Endodermal cell (in vitro differentiated cells): Measurements from ENCODE around the gene SULT1A1. TPM values are rescaled to one million over a fixed set of nuclear protein-coding genes. Genes with fewer than 3 reads are reported as not detected.

Source experiments
- DNase-seq: peaks from one replicate; pipeline ENCODE4 v3.0.0-alpha.2; 2017
- H3K27ac ChIP-seq: 2 replicates; pipeline ENCODE4 v1.5.1; 2013; ENCODE audit warnings: mild to moderate bottlenecking, low read depth, low read length, moderate library complexity
- H3K27me3 ChIP-seq: 2 replicates; pipeline ENCODE4 v1.6.1; 2013; ENCODE audit warnings: mild to moderate bottlenecking, low read length, moderate library complexity; ENCODE audit not compliant: insufficient read depth, control insufficient read depth, poor library complexity, severe bottlenecking
- H3K36me3 ChIP-seq: 2 replicates; pipeline ENCODE4 v1.7.0; 2013; ENCODE audit warnings: mild to moderate bottlenecking, low read length, moderate library complexity; ENCODE audit not compliant: control insufficient read depth, insufficient read depth
- H3K4me1 ChIP-seq: one replicate; pipeline ENCODE4 v1.7.0; 2013; ENCODE audit warnings: low read length; ENCODE audit not compliant: control insufficient read depth, insufficient read depth
- H3K4me3 ChIP-seq: 2 replicates; pipeline ENCODE4 v1.5.1; 2013; ENCODE audit warnings: mild to moderate bottlenecking, low read length, moderate library complexity
- H3K9ac ChIP-seq: 2 replicates; pipeline ENCODE4 v1.6.1; 2013; ENCODE audit warnings: mild to moderate bottlenecking, low read length, moderate library complexity; ENCODE audit not compliant: poor library complexity, severe bottlenecking; ENCODE audit errors: extremely low read depth
- H3K9me3 ChIP-seq: 2 replicates; pipeline ENCODE4 v1.6.1; 2013; ENCODE audit warnings: mild to moderate bottlenecking, low read length, moderate library complexity; ENCODE audit not compliant: control insufficient read depth
- H3K27ac Mint-ChIP-seq: 2 replicates; pipeline ENCODE4 v1.8.0; 2020; ENCODE audit warnings: mixed read lengths
- H3K27me3 Mint-ChIP-seq: 2 replicates; pipeline ENCODE4 v1.8.0; 2021; ENCODE audit warnings: mild to moderate bottlenecking, mixed read lengths; ENCODE audit not compliant: insufficient read depth
- H3K36me3 Mint-ChIP-seq: 2 replicates; pipeline ENCODE4 v1.8.0; 2020; ENCODE audit warnings: low read depth, mixed read lengths
- H3K4me1 Mint-ChIP-seq: 2 replicates; pipeline ENCODE4 v1.8.0; 2020; ENCODE audit warnings: mixed read lengths
- H3K4me3 Mint-ChIP-seq: 2 replicates; pipeline ENCODE4 v1.8.0; 2020; ENCODE audit warnings: mild to moderate bottlenecking, moderate library complexity, mixed read lengths
- H3K9me3 Mint-ChIP-seq: 2 replicates; pipeline ENCODE4 v1.8.0; 2020; ENCODE audit warnings: mild to moderate bottlenecking, mixed read lengths
- WGBS, 2 experiments: methylation state at CpG; one replicate each; pipeline versions ENCODE4 v1.1.5 to v1.1.7; 2013; ENCODE audit warnings: missing lambda C conversion rate in 2 of 2, mixed read lengths in 1 of 2; ENCODE audit not compliant: insufficient coverage in 1 of 2, insufficient read length in 1 of 2; 5-methylcytosine and 5-hydroxymethylcytosine counted together
- total RNA-seq, 2 donors: library from RNA; stranded (reverse); fragmentation: NEBNext Ultra II Directional in 1 of 2; extraction: Animal tissue kit (Norgen Biotek cat#: 25700) in 1 of 2; gene quantifications; 2 replicates in 1 of 2; 3 replicates in 1 of 2; pipeline ENCODE4 v1.2.1, GENCODE V29; 2021
- TF ChIP-seq, protein P1 (sequence below): fragments of 200-600 bp; sonication (generic); conservative IDR thresholded peaks from 2 replicates; pipeline ENCODE4 v1.5.0; 2021; ENCODE audit warnings: antibody characterized with exemption, mild to moderate bottlenecking

The SULT1A1 gene
- total RNA-seq, 2 donors from 2014 or later = 4.3 to 7.2 TPM

DNA sequence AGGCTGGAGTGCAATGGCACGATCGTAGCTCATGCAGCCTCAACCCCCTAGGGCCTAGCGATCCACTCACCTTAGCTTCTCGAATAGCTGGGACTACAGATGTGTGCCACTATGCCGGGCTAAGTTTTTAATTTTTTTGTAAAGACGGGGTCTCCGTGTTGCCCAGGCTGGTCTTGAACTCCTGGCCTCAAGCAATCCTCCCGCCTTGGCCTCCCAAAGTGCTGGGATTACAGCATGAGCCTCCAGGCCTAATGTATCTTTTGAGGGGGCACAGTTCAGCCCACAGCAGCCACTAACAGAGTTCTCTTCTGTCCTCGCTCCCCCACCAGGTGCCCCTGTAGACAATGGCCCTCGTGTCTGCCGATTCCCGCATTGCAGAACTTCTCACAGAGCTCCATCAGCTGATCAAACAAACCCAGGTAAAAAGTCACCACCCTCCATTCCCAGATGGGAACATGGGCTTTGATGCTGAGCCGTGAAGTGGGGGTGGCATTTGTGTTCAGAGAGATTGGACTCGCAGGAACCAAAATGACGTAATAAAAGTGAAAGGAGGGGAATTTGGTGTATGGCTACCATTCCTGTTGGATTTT lies 29.0 kb downstream of the SULT1A1 start:
- no peak for DNase-seq
- H3K27ac Mint-ChIP-seq = no peak overlapping the region
- no peaks in the 10 kb centered on the region for H3K27me3 Mint-ChIP-seq
- no peak overlapping the region for H3K4me3 Mint-ChIP-seq
- Histone ChIP-seq H3K27ac (no peak overlapping the region), H3K9me3 (no peaks in the 10 kb centered on the region), H3K9ac (no peak overlapping the region), H3K27me3 (no peaks in the 10 kb centered on the region), H3K4me1 (no peaks in the 10 kb centered on the region), H3K4me3 (no peak overlapping the region), H3K36me3 (peaks cover 13% of the 10 kb centered on the region)
- no peaks in the 10 kb centered on the region for H3K9me3 Mint-ChIP-seq
- peaks cover 30% of the 10 kb centered on the region for H3K36me3 Mint-ChIP-seq
- no peaks in the 10 kb centered on the region for H3K4me1 Mint-ChIP-seq
- 93 to 99% methylated on average over 8 to 15 of the region's 15 CpGs for WGBS, 2 experiments
- TF ChIP-seq, protein P1, sequence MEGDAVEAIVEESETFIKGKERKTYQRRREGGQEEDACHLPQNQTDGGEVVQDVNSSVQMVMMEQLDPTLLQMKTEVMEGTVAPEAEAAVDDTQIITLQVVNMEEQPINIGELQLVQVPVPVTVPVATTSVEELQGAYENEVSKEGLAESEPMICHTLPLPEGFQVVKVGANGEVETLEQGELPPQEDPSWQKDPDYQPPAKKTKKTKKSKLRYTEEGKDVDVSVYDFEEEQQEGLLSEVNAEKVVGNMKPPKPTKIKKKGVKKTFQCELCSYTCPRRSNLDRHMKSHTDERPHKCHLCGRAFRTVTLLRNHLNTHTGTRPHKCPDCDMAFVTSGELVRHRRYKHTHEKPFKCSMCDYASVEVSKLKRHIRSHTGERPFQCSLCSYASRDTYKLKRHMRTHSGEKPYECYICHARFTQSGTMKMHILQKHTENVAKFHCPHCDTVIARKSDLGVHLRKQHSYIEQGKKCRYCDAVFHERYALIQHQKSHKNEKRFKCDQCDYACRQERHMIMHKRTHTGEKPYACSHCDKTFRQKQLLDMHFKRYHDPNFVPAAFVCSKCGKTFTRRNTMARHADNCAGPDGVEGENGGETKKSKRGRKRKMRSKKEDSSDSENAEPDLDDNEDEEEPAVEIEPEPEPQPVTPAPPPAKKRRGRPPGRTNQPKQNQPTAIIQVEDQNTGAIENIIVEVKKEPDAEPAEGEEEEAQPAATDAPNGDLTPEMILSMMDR = no peak

DNA sequence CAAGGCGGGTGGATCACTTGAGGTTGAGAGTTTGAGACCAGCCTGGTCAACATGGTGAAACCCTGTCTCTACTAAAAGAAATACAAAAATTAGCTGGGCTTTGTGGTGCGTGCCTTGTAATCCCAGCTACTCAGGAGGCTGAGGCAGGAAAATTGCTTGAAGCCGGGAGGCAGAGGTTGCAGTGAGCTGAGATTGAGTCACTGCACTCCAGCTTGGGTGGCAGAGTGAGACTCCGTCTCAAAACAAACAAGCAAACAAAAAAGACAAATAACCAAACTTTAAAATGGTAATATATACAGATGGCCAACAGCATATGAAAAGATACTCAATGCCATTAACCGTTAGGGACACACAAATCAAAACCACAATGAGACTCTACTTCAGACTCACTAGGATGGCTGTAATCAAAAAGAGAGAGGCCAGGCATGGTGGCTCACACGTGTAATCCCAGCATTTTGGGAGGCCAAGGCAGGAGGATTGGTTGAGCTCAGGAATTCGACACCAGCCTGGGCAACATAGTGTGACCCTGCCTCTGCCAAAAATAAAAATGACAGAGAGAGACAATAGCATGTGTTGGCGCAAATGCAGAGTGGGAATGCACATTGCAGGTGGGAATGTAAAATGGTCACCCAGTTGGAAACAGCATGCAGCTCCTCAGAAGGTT lies 34.3 kb downstream of the SULT1A1 start:
- H3K4me1 ChIP-seq = no peaks in the 10 kb centered on the region
- H3K9ac ChIP-seq = no peak overlapping the region
- H3K9me3 ChIP-seq = no peaks in the 10 kb centered on the region
- H3K27ac Mint-ChIP-seq = no peak overlapping the region
- H3K27ac ChIP-seq = no peak overlapping the region
- peaks cover 3% of the 10 kb centered on the region for H3K36me3 Mint-ChIP-seq
- no peak overlapping the region for H3K4me3 Mint-ChIP-seq
- no peaks in the 10 kb centered on the region for H3K9me3 Mint-ChIP-seq
- no peak overlapping the region for H3K4me3 ChIP-seq
- 90 to 96% methylated on average over 7 to 8 of the region's 8 CpGs for WGBS, 2 experiments
- peaks cover 23% of the 10 kb centered on the region for H3K4me1 Mint-ChIP-seq
- DNase-seq = no peak
- no peaks in the 10 kb centered on the region for H3K27me3 Mint-ChIP-seq
- TF ChIP-seq, protein P1 = no peak
- H3K36me3 ChIP-seq = no peaks in the 10 kb centered on the region
- H3K27me3 ChIP-seq = no peaks in the 10 kb centered on the region

DNA sequence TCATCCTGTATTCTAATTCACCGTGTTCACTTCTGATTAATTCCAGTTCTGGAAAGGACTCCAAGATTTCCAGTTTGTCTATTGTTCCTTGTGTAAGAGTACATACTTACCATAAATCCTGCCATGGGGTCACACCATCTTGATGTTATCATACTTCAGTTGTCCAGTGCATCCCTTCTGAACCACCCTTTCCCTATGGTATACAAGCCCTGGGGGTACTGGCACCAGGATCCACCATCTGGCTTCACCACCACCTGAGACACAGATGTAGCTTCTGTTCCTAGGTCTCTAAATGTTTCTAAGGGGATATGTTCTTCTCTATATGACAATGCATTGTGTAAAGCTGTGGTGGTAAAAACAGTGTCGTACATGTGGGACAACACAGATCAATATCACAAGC lies 34.9 kb downstream of the SULT1A1 start:
- DNase-seq = no peak
- Histone ChIP-seq H3K4me3 (no peak overlapping the region), H3K27me3 (no peaks in the 10 kb centered on the region), H3K36me3 (no peaks in the 10 kb centered on the region), H3K9ac (no peak overlapping the region), H3K9me3 (no peaks in the 10 kb centered on the region), H3K27ac (no peak overlapping the region), H3K4me1 (no peaks in the 10 kb centered on the region)
- Mint-ChIP-seq H3K9me3 (no peaks in the 10 kb centered on the region), H3K36me3 (peaks cover 3% of the 10 kb centered on the region), H3K4me1 (peaks cover 23% of the 10 kb centered on the region), H3K27me3 (no peaks in the 10 kb centered on the region), H3K4me3 (no peak overlapping the region), H3K27ac (no peak overlapping the region)
- WGBS, 2 experiments = 97 to 100% methylated on average over 2 of the region's 2 CpGs
- TF ChIP-seq, protein P1 = no peak
